NCI-H187 (cell line): ENCODE results near the gene PTPN22.

Experiments used
- DNase-seq, 2 experiments: peaks; one replicate each; lab custom pipeline; 2025; lab: John Stamatoyannopoulos, UW

The PTPN22 gene

DNA sequence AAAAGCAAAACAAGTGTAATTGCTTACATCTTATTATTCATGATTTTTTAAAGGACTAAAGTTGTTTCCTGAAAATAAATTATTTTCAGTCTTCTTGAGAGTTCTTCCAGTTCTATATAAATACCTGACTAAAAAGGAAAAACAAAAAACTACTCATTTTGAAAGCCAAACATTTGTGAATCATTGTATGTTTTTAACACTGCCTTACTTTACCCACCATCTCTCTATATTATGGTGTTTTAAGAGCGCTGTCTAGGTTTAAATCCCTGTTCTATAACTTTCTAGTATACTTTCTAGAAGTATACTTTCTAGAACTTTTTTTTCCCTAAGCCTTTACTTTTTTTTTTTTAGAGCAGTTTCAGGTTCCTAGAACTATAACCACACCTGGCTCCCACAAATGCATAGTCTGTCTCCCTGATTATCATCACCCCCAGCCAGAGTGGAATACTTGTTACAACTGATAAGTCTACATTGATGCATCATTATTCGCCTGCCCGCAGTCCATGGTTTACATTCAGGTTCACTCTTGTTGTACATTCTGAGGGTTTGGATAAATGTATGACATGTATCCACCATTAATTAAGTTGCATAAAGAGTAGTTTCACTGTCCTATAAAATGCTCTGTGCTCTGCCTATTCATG lies 69.0 kb downstream of the PTPN22 start:
- DNase-seq, result no peak

DNA sequence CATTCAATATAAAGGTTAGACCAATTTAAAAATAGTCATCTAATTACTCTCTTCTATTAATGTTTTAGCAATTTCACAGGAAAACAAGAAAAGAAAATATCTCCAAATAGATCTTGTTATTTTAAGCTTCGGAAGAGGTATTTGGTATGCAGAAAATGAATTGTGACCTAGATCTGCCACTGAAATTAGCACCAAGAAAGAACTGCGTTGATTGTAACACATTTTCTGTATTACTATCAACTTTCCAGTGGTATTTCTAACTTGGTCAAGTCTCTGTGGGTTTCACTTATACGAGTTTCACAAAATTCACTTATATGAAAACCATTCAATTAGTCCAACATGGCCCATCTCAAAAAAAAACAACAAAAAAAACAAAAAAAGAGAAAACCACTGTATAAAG lies 71.0 kb downstream of the PTPN22 start:
- DNase-seq, result no peak

DNA sequence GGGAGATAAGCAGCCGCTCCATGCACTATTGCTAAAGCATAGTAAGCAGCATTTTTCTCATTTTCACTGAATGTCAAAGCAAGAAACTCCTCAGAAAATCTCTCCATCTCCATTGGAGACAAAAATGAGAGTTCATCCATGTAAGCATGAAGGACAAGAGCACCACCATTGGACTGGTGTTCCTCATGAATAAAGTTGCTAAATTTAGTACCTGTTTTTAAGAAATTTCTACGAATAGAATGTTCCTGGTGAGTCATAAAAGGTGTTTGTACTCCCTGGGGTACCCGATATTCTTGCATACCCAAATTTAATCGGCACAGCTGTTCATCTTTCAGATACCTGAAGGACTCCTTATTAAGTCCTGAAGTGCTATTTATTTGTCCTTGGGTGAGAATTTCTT lies 74.0 kb downstream of the PTPN22 start:
- no peak for DNase-seq

DNA sequence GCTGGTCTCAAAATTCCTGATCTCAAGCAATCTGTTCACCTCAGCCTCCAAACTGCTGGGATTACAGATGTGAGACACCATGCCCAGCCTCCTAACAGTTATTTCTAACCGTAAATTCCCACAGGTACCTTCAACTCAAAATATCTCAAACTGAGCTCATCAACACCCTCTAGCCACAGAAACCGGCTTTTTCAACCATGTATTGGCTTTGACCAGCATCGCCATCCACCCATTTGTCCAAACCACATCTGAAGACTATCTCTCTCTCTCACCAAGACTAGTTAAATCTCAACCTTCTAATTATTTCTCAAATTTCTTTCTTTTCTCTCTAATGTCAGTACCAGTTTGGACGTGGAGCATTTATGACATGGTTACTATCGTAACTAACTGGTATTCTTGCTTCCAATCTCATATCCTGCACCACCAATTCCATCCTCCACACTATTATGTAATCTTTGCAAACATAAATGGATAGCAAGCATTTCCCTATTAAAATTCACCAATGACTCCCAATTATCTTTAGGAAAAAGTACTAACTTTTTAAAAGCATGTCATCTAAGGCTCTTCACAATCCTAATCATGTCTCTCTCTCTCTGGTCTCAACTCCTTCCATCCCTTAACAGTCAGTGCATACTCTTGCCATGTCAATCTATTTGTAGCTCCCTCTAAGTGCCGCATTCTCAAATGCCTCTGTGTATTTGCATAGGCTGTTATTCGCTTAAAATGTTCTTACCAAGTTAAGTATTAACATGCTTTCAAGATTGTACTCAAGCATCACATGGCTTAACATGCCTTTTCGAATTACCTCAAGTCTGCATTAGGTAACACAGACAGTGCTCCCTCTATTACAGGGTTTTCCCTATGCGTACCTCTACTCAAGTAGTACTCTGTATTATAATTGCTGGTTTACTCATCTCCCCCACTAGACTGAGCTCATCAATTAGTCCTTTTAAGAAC lies 77.4 kb downstream of the PTPN22 start:
- DNase-seq, result no peak

DNA sequence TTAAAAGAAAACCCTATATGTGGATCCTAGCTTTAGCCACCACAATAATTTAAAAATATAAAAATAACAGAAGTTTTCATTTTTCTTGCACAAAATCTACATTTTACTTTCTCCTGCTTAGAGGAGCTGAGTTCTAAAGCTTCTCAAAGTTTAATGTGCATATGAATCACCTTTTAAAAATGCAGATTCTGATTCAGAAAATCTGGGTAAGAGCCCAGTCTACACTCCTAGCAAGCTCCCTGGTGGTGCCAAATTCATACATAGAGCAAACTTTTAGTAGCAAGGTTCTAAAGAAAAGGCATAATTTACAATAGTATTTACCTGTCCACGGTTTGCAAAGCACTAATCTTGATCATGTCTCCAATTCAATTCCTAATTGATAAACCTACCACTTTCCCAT lies 78.5 kb downstream of the PTPN22 start:
- no peak for DNase-seq

DNA sequence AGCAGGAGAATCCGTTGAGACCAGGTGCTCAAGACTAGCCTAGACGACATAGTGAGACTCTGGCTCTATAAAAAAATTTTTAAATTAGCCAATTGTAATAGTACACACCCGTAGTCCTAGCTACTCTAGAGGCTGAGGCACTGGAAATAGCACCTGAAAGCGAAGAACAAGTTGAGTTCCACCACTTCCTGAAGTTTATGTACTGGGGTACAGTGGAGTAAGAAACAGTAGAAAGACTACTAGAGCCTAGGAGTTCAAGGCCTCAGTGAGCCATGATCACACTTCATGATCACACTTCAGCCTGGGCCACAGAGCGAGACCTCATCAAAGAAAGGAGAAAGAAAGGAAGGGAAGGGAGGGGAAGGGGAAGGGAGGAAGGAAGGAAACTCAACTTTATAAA lies 79.0 kb downstream of the PTPN22 start:
- DNase-seq, result no peak

DNA sequence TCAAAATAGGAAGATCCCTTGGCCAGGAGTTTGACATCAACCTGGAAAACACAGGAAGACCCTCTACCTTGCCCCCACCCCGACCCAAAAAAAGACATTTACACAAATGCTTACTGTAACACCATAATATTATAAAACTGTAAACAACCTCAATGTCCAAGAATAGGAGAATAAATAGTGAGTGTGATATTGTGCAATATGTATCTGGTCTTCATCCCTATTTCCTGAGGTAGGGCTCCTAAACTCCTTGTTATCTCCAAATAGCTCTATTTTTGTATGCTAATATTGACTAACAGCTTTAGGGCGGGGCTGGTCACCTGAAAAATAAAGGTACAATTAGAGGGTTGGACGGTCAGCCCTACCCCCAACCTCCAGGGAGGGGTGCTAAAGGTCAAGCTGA lies 82.7 kb downstream of the PTPN22 start:
- DNase-seq, result no peak

DNA sequence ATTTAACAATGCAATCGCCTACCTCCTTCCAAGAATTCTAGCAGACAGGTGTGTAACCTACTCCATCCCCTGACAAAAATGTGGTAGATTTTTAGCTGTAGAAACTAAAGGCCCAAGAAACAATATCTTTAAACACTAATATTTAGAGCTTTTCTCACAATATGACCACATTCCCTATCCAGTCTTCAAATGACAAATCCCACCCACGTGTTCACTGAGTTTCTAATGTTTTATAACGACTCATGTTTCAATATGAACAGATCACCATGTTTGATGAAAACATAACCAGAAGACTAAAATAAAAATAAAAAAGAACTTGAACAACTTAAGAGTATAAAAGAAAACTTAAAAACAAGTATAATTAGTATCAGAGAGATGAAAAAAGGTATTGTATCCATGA lies 83.8 kb downstream of the PTPN22 start:
- no peak for DNase-seq

DNA sequence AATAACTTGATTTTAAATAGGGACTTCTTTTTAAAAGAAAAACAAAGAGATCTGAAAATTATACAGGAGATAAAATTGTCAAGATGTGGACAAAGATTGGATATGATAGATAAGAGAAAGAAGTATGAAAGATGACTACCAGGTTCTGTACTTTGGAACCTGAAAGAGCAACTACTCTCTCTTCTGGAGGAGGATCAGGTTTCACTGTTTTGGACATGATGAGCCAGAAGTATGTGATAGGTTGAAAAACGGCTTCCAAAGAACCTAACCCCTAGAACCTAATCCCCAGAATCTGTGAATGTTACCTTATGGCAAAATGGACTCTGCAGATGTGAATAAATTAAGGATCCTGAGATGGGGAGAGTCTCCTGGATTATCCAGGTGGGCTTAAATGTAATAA lies 85.4 kb downstream of the PTPN22 start:
- no peak for DNase-seq

DNA sequence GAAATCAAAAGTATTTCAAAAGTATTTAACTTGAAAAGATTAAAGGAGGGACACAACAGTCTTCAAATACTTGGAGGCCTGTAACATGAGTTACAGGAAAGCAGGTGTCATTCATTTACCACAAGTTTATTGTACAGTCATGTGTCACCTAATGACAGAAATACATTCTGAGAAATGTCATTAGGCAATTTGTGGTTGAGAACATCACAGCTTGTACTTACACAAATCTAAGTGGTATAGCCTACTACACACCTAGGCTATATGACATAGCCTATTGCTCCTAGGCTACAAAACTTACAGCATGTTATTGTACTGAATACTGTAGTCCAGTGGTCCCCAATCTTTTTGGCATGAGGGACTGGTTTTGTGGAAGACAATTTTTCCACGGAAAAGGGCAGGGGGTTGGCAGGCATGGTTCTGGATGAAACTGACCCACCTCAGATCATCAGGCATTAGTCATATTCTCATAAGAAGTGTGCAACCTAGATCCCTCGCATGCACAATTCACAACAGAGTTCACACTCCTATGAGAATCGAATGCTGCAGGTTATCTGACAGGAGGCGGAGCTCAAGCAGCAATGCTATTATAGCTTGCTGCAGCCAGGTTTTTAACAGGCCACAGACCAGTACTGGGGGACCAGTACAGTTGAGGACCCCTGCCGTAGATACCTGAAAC lies 87.3 kb downstream of the PTPN22 start:
- no peak for DNase-seq

DNA sequence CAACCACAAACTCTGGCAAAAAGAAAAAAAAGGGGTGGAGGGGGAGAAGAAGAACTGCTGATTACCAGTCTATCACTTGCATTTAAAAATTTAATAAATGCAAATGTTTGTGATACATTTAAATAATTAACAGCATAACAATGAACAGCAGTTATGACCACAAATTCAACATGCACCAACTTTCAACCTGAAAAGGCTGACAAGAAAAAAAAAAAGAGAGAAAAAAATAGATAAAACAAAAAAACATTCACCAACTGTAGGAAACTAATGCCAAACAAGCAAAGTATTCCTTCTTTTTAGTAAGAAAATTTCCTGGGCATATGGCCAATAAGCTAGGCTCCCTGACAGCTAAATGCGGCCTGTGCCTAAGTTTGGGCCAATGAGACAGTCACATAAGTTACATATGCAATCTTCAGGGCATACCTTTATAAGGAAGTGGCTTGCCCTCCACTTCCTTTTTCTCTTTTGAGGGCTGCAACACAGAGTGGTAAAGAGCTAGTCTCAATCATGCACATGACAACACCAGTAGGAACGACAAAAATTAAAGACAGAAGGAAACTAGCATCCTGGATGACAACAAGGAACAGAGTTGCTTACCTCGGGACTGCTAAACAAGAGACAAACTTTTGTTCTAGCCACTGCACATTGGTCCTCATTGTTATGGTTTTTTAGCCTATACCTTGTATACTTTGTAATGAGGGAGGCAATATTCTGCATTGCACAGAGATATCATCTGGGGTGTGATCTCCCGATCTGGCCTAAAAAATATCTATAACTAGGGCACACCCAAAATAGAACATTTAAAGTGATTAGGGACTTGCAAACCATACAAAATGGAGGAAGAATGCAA lies 88.0 kb downstream of the PTPN22 start:
- no peak for DNase-seq

DNA sequence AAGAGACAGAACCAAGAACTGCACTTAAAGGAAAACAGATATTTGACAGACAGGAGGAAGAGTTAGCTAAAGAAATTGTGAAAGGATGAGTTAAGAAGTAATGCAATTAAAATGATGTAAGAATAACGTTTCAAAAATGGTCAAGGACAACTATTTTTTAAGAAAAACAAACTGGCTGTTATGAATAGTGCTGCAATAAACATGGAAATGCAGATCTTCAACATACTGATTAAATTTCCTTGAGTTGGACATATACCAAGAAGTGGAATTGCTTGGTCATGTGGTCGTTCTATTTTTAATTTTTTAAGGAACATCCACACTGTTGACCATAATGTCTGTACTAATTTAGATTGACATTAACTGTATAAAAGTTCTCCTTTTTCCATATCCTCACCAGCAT lies 89.1 kb downstream of the PTPN22 start:
- DNase-seq, result no peak

DNA sequence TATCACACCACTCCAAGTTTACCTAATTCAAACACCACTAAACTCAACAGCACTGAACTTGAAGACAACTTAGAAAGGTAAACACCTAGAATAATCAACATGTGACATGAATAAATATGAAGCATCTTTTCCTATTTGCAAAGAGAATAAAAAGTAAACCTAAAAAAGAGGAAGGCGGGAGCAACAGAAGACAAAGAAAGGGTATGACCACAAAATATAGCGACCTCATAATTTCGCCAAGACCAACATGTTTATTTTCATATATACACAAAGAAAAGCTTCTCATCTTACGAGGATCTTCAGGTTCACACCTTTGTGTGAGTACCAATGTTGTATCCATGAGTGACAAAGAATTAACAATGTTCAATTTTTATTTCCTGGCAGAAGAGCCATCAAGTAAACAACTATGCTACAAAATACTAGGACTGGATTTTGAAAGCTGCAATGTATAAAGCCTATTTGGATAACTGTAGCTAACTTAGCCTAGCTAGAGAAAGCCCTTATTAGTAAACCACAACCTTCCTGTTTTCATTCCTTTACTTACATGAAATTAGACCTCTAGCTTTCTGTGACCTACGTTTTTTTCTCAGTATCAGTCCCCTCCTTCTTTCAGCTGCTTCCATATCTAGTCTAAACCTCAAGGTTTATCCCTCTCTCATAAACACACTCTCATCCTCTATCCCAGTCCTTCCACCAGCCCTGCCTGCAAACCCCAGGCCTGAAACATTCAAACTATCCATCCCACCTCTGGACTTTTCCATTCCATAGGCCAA lies 91.0 kb downstream of the PTPN22 start:
- DNase-seq, result no peak

DNA sequence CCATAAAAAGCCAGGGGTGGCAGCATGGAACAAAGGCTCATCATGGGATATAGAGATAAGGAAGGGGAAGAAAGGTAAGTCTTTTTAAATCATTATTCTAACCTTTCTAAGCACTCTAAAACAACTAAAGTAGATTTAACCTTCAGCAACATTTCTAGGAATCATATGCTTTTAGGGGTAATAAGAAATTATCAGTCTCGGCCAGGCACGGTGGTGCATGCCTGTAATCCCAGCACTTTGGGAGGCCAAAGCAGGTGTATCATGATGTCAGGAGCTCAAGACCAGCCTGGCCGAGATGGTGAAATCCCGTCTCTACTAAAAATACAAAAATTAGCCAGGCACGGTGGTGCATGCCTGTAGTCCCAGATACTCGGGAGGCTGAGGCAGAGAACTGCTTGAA lies 92.0 kb downstream of the PTPN22 start:
- no peak for DNase-seq

DNA sequence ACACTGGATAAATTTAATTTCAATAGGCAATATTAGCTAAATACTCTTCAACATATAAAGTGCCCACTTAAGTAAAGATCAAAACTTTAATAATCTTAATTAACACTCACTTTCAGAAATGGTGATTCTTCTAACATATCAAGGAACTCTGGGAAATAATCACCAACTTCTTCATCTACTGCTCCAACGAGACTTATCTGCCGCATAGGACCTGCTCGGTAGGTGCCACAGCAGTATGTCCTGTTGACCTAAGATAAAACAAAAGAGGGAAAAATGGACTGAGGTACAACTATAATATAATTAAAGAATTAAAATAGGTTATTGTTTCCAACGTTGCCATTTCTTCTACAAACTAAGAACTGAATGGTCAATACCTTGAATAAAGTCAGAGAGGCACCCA lies 94.0 kb downstream of the PTPN22 start:
- no peak for DNase-seq

DNA sequence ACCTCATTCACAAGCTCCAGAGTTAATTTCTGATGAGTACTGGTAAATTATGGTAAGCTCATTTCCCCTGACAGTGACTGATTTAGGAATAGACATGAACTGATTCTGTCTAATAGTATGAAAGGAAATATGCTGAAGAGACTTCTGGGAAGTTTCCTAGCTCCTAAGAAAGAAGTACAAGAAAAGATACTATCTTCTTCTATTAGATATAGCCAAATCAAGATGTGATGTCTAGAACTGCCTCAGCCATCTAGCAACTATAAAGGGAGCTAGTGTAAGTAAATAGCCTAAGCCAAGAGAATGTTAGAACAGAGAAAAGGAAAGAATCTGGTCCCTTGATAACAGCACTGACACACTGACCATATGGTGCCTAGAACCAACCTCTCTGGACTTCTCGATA lies 101.5 kb downstream of the PTPN22 start:
- no peak for DNase-seq

DNA sequence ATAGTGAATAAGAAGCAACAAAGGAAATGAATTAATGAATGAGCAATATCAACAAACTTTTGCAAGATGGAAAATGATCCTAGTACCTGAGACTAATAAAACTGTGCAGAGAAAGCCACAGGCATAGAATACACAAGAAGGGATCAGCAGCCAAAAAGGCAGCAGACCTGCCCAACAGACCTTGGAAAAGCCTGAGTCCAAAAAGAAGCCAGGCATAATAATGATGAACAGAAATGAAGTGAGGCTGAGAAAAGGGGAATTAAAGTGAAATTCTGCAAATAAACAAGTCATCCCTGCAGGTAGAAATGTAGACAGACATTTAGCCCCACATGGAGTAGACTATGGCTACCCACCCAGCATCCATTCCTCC lies 101.9 kb downstream of the PTPN22 start:
- DNase-seq, result no peak

DNA sequence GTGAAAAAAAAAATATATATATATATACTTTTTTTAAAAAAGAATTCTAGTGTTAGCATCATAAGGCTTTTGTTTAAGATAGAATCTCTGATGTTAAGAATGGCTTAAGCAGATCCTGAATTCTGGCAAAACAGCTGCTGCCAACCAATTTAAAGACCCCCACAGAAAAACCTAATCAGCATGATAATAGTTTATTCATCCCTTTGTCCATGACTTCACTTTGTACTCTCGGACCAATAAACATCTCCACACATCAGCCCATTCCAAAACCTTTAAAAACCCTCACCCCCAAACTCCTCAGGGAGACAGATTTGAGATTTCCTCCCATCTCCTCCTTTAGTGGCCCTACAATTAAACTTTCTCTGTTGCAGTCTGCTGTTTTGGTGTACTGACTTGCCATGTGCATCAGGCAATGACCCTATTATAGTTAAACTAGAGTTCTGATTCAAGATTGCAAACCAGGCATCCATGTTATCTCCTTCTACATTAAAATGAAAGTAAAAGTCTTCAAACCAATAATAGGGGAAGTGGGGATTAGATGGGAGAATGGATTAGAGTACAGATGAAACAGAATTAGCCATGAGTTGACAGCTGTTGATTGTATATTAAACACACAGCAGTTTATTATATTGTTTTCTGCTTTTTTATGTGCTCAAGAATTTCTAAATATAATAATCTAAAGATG lies 102.5 kb downstream of the PTPN22 start:
- no peak for DNase-seq

DNA sequence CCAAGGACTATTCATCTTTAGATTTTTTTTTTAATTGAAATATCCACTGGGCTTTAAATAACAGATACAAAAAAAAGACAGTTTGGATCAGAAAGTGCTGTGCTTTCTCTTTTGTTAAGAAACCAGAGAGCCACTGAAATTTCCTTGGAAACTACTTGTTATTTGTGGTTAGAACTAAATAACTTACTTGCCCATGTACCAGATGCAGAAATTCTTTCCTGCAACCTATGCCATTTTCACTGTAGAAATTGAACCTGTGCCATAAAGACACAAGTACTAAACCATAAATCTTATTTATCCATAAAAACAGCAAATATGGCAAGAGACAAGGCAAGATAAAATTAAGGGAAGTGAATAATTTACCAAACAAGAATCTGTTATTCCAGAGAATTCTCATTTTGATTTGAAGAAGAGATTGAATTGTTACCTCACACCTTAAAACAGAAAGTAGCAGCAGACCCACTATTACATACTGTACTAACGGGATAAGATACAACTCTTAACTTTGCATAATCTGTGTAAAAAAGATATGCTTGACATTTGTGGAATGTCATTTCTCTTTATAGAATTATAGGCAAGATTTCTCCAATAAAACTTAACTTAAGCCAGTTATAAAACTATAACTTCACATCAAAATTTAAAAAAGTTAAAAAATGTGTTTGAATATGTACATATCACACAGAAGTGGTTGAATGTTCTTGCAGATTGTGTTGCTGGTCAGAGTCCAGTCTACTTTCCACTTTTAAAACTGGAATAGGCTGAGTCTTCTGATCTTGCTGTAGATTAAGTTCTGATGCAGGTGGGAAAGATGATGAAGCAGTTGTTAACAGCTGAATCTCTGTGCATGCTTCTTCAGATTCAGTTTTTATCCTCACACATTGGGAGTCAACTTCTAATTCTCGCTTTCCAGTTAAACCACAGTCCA lies 105.9 kb downstream of the PTPN22 start:
- DNase-seq, result no peak
